ENCODE data around the gene CPEB3. TPM values are rescaled to one million over a fixed set of nuclear protein-coding genes. Genes with fewer than 3 reads are reported as not detected.

Gene CPEB3
- total RNA-seq, 2 experiments from 2014 or later, result 0.66 to 3.2 TPM

DNA sequence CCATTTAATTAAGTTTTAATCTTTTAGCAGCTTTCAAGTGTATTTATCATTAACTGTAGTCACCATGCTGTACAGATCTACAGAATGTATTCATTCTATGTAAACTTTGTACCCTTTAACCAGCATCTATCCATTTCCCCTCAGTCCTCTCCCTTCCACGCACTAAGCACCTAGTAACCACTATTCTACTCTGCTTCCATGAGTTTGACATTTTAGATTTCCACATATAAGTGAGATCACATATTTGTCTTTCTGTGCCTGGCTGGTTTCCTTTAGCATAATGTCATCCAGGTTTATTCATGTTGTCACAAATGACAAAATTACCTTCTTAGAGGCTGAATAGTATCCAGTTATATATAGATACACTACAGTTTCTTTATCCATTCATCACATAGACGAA lies 287.6 kb downstream of the CPEB3 start:
- Histone ChIP-seq H2AFZ (ENCODE audit: low read length) (no peak overlapping the region), H3K79me2 (ENCODE audit: insufficient read depth, low read depth, low read length) (no peaks in the 10 kb centered on the region), H3K27ac (ENCODE audit: low read depth, low read length, poor library complexity, severe bottlenecking) (no peak overlapping the region), H3K9me2 (ENCODE audit: insufficient read depth, low read length) (no peaks in the 10 kb centered on the region), H4K20me1 (ENCODE audit: insufficient read depth, low read length) (no peaks in the 10 kb centered on the region), H3K4me3 (ENCODE audit: low read depth, low read length, poor library complexity, severe bottlenecking) (no peak overlapping the region), H3K4me2 (ENCODE audit: low read length) (no peak overlapping the region), H3K36me3 (ENCODE audit: insufficient read depth, low read length) (peaks cover 79% of the 10 kb centered on the region), H3K4me1 (ENCODE audit: insufficient read depth, low read length, poor library complexity, severe bottlenecking) (no peaks in the 10 kb centered on the region), H3K9me3 (ENCODE audit: low read length) (peaks cover 6% of the 10 kb centered on the region; the same call in 1 of the 2 replicates)
- no peak for DNase-seq (ENCODE audit: low spot score)
- ChIA-PET POLR2A (interaction anchor here (0.5 kb wide), 1 partner anchor 72 kb away, joined by 3 read pairs; no protein-coding TSS in a partner anchor), CTCF (ENCODE audit: unreplicated experiment) (no interaction called here)
- intact Hi-C loops (cut with micrococcal nuclease; ENCODE audit: unreplicated experiment), result no loop called here
- BruUV-seq (replicated peaks), result no TSS peak
- TF ChIP-seq, protein P1, sequence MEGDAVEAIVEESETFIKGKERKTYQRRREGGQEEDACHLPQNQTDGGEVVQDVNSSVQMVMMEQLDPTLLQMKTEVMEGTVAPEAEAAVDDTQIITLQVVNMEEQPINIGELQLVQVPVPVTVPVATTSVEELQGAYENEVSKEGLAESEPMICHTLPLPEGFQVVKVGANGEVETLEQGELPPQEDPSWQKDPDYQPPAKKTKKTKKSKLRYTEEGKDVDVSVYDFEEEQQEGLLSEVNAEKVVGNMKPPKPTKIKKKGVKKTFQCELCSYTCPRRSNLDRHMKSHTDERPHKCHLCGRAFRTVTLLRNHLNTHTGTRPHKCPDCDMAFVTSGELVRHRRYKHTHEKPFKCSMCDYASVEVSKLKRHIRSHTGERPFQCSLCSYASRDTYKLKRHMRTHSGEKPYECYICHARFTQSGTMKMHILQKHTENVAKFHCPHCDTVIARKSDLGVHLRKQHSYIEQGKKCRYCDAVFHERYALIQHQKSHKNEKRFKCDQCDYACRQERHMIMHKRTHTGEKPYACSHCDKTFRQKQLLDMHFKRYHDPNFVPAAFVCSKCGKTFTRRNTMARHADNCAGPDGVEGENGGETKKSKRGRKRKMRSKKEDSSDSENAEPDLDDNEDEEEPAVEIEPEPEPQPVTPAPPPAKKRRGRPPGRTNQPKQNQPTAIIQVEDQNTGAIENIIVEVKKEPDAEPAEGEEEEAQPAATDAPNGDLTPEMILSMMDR (conservative IDR thresholded peaks at IDR 0.05; ENCODE audit: low read length), result no peak

DNA sequence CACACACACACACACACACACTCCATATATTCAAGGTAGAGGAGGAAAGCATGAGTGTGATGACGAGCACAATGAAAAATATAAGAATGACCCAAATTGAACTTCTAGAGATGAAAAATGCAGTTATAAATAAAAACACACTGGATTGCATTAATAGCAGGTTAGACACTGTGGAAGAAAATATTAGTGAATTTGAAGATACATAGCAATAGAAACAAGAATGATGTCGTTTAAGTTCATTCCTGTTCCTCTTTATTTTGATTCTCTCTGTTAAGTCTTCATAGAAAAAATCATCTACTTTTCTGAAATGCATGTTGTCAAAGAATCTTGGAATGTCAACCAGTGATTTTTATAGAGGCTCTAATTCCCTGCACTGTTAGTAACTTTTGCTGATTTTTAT lies 288.9 kb downstream of the CPEB3 start:
- no peak for TF ChIP-seq EZH2phosphoT487 (IDR thresholded peaks at IDR 0.05; ENCODE audit: borderline replicate concordance, low read depth, low read length)
- TF ChIP-seq, protein P1 (conservative IDR thresholded peaks at IDR 0.05; ENCODE audit: low read length), result no peak
- Histone ChIP-seq H3K4me3 (ENCODE audit: low read depth, low read length, poor library complexity, severe bottlenecking) (no peak overlapping the region), H3K79me2 (ENCODE audit: insufficient read depth, low read depth, low read length) (no peaks in the 10 kb centered on the region), H3K27ac (ENCODE audit: low read depth, low read length, poor library complexity, severe bottlenecking) (no peak overlapping the region), H4K20me1 (ENCODE audit: insufficient read depth, low read length) (no peaks in the 10 kb centered on the region), H3K36me3 (ENCODE audit: insufficient read depth, low read length) (peaks cover 82% of the 10 kb centered on the region), H3K4me1 (ENCODE audit: insufficient read depth, low read length, poor library complexity, severe bottlenecking) (no peaks in the 10 kb centered on the region), H3K9me3 (ENCODE audit: low read length) (peaks cover 6% of the 10 kb centered on the region; the same call in 1 of the 2 replicates), H3K9me2 (ENCODE audit: insufficient read depth, low read length) (no peaks in the 10 kb centered on the region), H3K4me2 (ENCODE audit: low read length) (no peak overlapping the region), H2AFZ (ENCODE audit: low read length) (no peak overlapping the region)
- CTCF ChIA-PET (ENCODE audit: unreplicated experiment), result no interaction called here
- no TSS peak for BruUV-seq (replicated peaks)
- POLR2A ChIA-PET, result interaction anchor here (0.7 kb wide), 1 partner anchor 11 kb away, joined by 3 read pairs; no protein-coding TSS in a partner anchor
- intact Hi-C loops (cut with micrococcal nuclease; ENCODE audit: unreplicated experiment), result no loop called here
- DNase-seq (ENCODE audit: low spot score), result no peak

DNA sequence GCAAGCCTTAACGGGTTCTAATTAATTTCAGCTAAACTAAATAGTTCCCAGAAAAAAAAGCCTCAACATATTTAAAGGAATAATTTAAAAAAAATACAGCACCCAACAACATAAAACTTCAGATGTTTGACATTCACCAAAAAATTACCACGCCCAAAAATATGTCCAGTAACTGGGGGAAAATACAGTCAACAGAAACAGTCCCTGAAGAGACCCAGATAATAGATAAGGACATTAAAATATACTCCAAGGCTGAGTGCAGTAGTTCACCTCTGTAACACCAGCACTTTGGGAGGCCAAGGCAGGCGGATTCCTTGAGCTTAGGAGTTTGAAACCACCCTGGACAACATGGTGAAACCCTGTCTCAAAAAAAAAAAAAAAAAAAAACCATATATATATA lies 289.3 kb downstream of the CPEB3 start:
- Histone ChIP-seq H3K4me1 (ENCODE audit: insufficient read depth, low read length, poor library complexity, severe bottlenecking) (no peaks in the 10 kb centered on the region), H3K79me2 (ENCODE audit: insufficient read depth, low read depth, low read length) (no peaks in the 10 kb centered on the region), H3K4me2 (ENCODE audit: low read length) (no peak overlapping the region), H3K4me3 (ENCODE audit: low read depth, low read length, poor library complexity, severe bottlenecking) (no peak overlapping the region), H3K27ac (ENCODE audit: low read depth, low read length, poor library complexity, severe bottlenecking) (no peak overlapping the region), H2AFZ (ENCODE audit: low read length) (no peak overlapping the region), H3K9me3 (ENCODE audit: low read length) (peaks cover 6% of the 10 kb centered on the region; the same call in 1 of the 2 replicates), H4K20me1 (ENCODE audit: insufficient read depth, low read length) (no peaks in the 10 kb centered on the region), H3K36me3 (ENCODE audit: insufficient read depth, low read length) (peaks cover 86% of the 10 kb centered on the region), H3K9me2 (ENCODE audit: insufficient read depth, low read length) (no peaks in the 10 kb centered on the region)
- BruUV-seq (replicated peaks), result no TSS peak
- CTCF ChIA-PET (ENCODE audit: unreplicated experiment), result no interaction called here
- DNase-seq (ENCODE audit: low spot score), result no peak
- POLR2A ChIA-PET, result interaction anchor here (0.7 kb wide), 1 partner anchor 11 kb away, joined by 3 read pairs; no protein-coding TSS in a partner anchor
- intact Hi-C loops (cut with micrococcal nuclease; ENCODE audit: unreplicated experiment), result no loop called here
- TF ChIP-seq EZH2phosphoT487 (IDR thresholded peaks at IDR 0.05; ENCODE audit: borderline replicate concordance, low read depth, low read length), result no peak
- TF ChIP-seq, protein P1 (conservative IDR thresholded peaks at IDR 0.05; ENCODE audit: low read length), result no peak

Small RNA genes within 50 kb of the gene (small RNA-seq; reads per million reads assigned to genes)
- gene RF00019, result not detected
- not detected for gene RF00402
- gene RF00622, result not detected
- gene RNY3P12, result not detected

Other genes with a start within 250 kb of the CPEB3 start
- gene MARCHF5, start 89 bp upstream of the CPEB3 start, total RNA-seq (2014; rRNA removed; shearing (Covaris generic)), result 3.8 and 5.9 TPM in 2 replicates
- 31.7 and 36.0 TPM in 2 replicates for gene MARCHF5, start 89 bp upstream of the CPEB3 start, total RNA-seq (2022)